Left renal cortex interstitium (tissue), 4 donors: Measurements from ENCODE around the gene CTNNA3. TPM values are rescaled to one million over a fixed set of nuclear protein-coding genes. Genes with fewer than 3 reads are reported as not detected.

Experiments
- polyA plus RNA-seq, 4 donors: library from polyadenylated mRNA; unstranded; fragments of 120-200 nt; gene quantifications; one replicate each; pipeline ENCODE4 v1.2.1, GENCODE V29; 2013; ENCODE audit not compliant: insufficient read length in 4 of 4

CTNNA3 gene
- polyA plus RNA-seq, 4 donors: 2.5 to 4.2 (median 2.6) TPM

Other genes with a start within 250 kb of the CTNNA3 start
- 10 to 100 TPM in 3 of 4 donors, 1 to 10 TPM in 1; 9.7 to 16.3 (median 13.9) TPM for gene DNAJC12, start 142.0 kb upstream of the CTNNA3 start, polyA plus RNA-seq
- 10 to 100 TPM; 34.6 to 47.2 (median 36.7) TPM for gene SIRT1, start 188.5 kb upstream of the CTNNA3 start, polyA plus RNA-seq